Measurements from ENCODE around the gene ROCK1.
"Not testable (repeated sequence)": the region's sequence is repeated elsewhere in the genome, so short reads cannot be mapped to it uniquely, and the experiment has no call there.

Gene ROCK1

DNA sequence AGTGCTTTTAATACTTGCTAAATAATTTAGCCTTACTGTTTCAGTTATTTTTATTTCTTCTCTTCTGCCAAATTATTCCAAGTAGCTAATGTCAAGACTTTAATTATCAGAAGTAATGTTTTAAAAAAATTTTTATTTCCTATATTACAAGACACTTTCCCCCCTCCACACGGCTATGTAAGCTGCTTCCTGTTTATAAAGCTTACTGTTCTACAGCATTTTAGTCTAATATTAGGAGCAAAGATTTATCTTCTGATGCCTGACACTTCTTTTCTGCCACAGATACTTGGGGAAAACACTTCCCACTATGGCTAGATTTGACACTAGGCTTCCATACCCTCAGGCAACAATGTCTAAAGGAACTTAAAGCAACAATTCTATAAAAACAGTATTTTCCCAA lies 62.3 kb downstream of the ROCK1 start:
- no peak for DNase-seq

DNA sequence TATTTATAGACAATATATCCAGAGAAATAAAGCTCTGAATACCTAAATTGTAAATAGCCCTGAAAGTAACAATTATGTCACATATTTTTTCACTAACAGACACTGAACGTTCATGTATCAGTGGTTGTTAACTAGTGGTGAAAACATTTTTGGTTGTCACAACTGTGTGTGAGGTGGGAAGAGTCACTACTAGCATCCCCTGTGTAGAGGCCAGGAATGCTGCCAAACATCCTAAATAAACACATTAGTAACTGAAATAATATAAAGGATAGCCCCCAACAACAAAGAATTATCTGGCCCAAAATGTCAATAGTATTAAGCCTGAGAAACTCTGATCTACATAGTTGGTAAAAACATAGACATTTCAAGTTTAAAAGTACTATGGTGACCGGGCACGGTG lies 64.5 kb downstream of the ROCK1 start:
- DNase-seq: no peak

DNA sequence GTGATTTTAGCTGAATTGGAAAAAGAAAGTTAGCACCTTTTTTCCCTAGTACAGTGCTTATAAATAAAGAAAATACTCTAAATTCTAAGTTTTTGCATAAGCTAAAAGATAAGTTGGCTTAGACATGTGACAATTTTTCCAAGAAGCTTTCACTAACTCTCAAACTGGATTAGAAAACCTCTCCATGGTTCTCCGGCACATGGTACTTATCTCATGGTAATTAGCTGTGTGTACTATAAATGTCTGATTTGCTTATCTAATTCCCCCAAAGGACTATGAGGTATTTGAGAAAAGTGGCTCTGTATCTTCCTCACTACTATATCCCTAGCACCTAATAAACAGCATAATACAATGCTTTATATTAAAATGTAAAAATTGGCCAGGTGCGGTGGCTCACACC lies 71.1 kb downstream of the ROCK1 start:
- DNase-seq: no peak

DNA sequence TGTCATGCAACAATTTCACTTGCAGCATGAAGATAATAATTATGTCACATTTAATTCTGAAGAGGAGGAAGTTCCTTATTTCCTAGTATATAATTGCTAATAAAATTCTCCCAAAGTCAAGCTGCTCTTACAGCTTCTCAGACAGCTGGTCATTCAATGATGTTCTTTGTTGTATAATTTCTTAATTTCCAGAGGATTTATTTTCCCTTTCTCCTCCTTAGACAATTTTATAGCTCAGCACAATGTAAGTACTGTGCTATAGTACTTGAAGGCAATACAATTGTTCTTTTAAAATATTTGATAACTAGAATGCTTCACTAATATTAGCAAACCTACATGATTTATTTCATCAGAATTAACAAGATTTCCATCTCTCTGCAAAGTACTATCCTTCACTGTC lies 73.4 kb downstream of the ROCK1 start:
- no peak for DNase-seq

DNA sequence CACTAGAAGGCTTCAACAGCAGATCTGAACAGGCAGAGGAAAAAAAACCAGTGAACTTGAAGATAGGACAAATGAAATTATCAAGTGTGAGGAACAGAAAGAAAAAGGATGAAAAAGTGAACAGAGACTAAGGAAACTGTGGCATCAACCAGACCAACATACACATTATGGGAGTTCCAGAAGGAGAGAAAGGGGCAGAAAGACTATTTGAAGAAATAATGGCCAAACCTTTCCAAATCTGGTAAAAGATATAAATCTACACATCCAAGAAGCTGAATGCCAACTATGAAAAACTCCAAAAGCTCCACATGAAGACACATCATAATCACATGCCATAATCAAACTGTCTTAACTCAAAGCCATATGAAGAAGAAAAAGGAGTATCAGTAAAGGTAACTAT lies 79.8 kb downstream of the ROCK1 start:
- DNase-seq: no peak

DNA sequence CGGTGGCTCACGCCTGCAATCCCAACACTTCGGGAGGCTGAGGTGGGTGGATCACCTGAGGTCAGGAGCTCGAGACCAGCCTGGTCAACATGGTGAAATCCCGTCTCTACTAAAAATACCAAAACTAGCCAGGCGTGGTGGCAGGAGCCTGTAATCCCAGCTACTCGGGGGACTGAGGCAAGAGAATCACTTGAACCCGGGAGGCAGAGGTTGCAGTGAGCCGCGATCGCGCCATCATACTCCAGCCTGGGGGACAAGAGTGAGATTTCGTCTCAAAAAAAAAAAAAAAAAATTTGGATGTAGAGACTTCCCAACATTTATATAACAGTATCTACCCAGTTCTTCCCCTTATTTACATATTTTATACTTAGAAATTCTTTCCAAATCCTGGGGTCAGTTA lies 93.4 kb downstream of the ROCK1 start:
- not testable (repeated sequence) for DNase-seq

DNA sequence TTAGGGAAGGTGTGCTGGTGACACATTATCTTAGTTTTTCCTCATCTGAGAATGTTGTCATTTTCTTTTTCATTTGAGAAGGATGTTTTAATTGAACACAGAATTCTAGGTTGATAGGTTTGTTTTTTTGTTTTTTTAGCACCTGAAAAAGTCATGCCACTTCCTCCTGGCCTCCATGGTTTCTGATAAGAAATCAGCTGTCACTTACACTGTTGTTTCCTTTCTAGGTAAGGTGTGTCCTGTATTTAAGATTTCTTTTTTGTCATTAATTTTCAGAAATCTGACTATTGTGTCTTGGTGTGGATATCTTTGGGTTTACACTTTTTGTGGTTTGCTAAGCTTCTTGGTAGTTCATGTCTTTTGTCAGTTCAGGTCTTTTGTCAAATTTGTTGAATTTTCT lies 99.3 kb downstream of the ROCK1 start:
- no peak for DNase-seq

DNA sequence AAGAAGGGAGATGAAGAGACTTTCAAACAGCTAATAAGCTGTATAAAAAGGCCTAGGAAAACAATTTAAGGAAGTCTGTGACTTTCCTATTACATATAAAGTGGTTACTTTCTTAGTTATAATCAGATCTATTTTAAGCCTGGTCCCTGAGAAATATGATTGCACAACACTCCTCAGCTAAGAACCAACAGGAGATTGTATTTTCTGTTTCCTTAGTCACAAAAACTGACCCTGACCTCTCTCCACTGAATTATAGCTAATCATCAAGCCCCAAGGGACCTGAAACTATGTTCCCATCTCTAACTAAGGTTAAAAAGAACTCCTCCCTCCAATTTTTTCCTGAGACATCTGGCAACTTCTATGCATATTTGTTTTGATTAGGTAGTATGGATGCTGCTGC lies 106.9 kb downstream of the ROCK1 start:
- DNase-seq: peak; percentile 74

DNA sequence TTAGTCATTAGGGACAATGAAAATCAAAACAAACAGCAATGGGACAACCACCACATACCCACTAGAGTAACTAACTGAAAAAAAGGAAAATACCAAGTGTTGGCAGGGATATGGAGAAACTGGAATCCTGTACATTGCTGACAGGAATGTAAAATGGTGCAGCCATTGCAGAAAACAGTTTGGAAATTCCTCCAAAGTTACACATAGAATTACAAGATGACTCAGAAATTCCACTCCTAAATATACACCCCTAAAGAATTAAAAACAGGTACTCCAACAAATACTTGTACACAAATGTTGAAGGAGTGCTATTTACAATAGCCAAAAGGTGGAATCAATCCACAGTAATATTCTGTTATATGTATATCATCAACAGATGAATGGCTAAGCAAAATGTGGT lies 110.9 kb downstream of the ROCK1 start:
- DNase-seq: no peak

DNA sequence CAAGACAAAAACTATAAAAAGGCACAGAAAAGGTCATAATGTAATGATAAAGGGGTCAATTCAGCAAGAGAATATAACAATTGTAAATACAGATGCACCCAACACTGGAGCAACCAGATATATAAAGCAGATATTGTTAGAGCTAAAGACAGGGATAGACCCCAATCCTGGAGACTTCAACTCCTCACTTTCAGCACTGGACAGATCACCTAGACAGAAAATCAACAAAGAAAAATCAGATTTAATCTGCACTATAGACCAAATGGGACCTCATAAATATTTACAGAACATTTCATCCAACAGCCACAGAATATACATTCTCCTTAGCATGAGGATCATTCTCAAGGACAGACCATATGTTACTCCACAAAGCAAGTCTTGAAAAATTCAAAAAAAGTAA lies 114.2 kb downstream of the ROCK1 start:
- no peak for DNase-seq

DNA sequence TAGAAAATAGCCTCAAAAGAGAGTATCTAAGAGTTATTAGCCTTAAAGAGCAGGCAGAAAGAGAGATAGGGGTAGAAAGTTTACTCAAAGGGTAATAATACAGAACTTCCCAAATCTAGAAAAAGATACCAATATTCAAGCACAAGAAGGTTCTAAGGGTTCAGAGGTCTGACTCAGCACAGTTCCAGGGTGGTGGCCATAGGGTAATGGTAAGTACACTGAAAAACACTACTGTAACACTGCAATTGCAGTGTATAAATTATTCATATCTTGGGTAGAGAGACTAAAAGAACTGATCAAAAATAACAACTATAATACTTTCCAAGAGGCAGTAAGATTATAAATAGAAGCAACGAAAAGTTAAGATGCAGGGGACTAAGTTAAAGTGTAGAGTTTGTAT lies 115.2 kb downstream of the ROCK1 start:
- DNase-seq: no peak

DNA sequence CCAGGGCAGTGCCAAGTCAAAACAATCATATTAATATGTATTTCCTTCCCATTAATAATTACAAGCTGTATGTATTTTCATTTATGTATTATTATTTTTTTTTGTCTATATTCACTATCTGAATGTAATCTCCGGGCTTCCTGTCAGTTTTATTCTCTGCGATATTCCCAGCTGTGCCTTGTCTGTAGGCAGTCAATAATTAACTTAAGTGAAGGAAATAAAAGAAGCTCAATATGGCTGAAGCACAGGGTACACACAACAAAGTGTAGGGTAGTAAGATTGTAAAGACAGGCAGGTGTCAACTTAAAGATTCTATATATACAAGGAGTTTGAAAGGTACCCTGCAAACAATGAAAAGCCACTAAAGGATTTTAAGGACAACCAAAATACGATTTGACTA lies 122.9 kb downstream of the ROCK1 start:
- DNase-seq: no peak

DNA sequence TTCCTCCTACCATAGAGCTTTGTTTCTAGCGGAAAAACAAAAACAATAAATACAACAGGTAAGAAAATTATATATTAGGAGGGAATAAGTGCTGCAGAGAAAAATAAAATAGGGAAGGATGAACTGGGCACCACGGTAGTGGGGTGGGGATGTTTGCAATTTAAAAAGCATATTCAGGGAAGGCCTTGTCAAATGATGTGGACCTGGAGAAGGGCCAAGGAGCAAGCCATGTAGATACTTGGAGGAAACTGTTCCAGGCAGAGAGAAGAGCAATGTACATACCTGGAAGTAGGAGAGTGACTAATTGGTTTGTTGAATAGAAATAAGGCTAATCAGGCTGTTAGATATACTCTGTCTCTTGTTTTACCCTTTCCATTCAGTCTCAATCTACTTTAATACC lies 136.5 kb downstream of the ROCK1 start:
- DNase-seq: no peak

DNA sequence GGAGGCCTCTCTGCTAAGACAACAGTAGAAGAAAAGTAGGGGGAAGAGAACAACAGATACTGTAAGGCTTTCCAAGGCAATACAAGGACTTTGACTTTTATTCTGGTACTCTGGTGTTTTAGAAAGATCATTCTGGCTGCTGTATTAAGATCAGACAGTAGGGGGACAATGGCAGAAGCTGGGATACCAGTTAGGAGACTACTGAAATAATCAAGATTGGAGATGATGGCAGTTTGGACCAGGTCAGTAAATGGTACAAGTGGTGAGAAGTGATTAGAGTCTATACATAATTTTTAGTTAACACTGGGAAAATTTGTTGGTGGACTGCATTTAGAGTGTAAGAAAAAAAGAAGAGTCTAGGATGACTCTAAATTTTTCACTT lies 139.7 kb downstream of the ROCK1 start:
- DNase-seq: peak; percentile 18

DNA sequence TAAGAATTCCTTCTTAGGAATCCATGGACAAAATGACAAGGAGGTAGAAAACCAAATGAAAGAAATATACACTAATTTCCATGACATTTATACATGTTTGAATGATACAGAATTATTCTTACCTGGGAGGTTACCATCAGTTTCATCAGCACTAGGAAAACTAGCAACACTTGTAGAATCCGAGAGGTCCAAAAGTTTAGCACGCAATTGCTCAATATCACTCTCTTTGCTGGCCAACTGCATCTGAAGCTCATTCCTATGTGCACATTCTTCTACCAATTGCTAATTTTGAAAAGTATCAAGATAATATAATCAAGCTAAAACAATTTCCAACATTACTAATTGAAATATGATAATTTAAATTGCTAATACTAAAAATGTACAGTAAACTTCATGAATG lies 144.8 kb downstream of the ROCK1 start:
- DNase-seq: no peak

DNA sequence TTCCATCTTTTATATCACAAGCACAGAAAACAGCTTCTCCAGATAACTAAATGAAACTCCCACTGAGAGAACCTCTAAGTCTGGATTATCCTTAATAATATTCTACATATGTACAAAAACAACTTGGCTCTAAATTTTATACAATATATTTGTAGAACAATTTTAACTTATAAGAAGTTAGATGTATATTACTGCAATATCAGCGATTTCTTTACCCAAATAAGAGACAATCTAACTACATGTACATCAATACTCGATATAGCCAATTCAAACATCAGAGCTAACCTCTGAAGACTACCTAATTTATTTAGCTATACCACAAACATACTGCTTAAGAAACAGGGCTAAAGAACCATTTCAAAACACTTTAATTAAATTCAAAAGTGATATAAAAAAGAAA lies 148.6 kb downstream of the ROCK1 start:
- DNase-seq: no peak

DNA sequence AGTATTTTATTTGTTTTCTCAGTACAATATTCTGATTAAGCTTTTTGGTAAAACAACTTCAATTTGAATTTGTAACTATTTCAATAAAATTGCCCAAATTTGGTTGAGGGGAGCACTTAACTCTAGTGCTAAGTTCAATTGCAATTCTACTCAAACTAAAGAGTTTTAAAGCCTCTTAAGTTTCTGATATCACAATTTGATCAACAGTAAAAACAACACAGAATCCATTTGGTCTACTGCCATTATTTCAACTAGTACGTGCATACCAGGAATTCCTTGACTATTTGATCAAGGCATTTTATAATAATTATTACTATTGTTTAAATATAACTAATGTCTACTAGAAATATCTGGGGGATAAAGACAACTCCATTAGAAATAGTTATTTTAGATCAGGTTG lies 150.9 kb downstream of the ROCK1 start:
- no peak for DNase-seq

DNA sequence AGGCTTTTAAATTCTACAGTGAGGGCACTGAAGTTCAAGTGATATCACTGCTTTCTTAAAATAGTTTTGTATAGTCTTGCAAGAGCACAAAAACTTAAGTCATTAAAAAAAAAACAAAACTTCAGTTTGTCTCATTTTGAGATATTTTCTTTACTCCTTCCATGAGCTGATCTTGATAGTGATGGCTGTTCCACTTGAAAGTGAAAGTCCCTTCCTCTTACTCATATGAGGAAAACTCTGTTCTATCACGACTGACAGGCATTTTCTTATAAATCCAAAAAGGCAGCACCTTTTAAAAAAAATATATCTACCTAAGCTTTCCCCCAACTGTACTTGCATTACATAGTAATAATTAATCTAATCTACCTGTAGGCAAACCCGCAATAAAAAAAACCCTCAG lies 160.8 kb downstream of the ROCK1 start:
- DNase-seq: not testable (repeated sequence)

All from inflammatory macrophage treated with lipopolysaccharide for 4 hours (primary cell).